CD4-positive, alpha-beta T cell (primary cell): ENCODE data around the gene ZNF613. TPM values are rescaled to one million over a fixed set of nuclear protein-coding genes. Genes with fewer than 3 reads are reported as not detected.
"Not testable (repeated sequence)": the region's sequence is repeated elsewhere in the genome, so short reads cannot be mapped to it uniquely, and the experiment has no call there.

Experiments
- ATAC-seq: fragments of 200-7000 bp; cut with Tn5 transposase; one replicate; pipeline ENCODE4 v1.10.0; 2022; ENCODE audit warnings: mild to moderate bottlenecking; ENCODE audit not compliant: poor library complexity
- CTCF ChIA-PET: fragments of 350-600 bp; sonication (Branson Sonifier 250); formaldehyde crosslinking; loops from one replicate; lab custom pipeline; 2021; ENCODE audit warnings: antibody characterized with exemption, inconsistent platforms; lab: Charles Lee
- POLR2A ChIA-PET: fragments of 350-600 bp; sonication (Branson Sonifier 250); formaldehyde crosslinking; loops from one replicate; lab custom pipeline; 2021; ENCODE audit warnings: antibody characterized with exemption, inconsistent platforms; lab: Charles Lee
- DNase-seq, 14 experiments: peaks; one replicate each; pipeline ENCODE4 v3.0.0-alpha.2; 2013 to 2020; ENCODE audit warnings: mixed read lengths in 2 of 14
- H3K27ac ChIP-seq, 2 donors: one replicate each; pipeline versions ENCODE4 v1.5.1 to v1.7.0; 2013; ENCODE audit warnings: low read length in 2 of 2, low read depth in 1 of 2, mild to moderate bottlenecking in 1 of 2
- H3K27me3 ChIP-seq, 2 experiments: 1 replicate in 1 of 2; 2 replicates in 1 of 2; pipeline versions ENCODE4 v1.6.1 to v1.7.0; 2013; ENCODE audit warnings: low read length in 2 of 2, control low read depth in 1 of 2, mild to moderate bottlenecking in 1 of 2, moderate library complexity in 1 of 2; ENCODE audit not compliant: insufficient read depth in 2 of 2, control insufficient read depth in 1 of 2
- H3K36me3 ChIP-seq: one replicate; pipeline ENCODE4 v1.6.1; 2013; ENCODE audit warnings: low read length, control low read depth; ENCODE audit not compliant: insufficient read depth
- H3K4me1 ChIP-seq: one replicate; pipeline ENCODE4 v1.6.1; 2013; ENCODE audit warnings: low read length, control low read depth; ENCODE audit not compliant: insufficient read depth
- H3K4me3 ChIP-seq: one replicate; pipeline ENCODE4 v1.5.1; 2013; ENCODE audit warnings: mild to moderate bottlenecking, low read length, moderate library complexity
- H3K9me3 ChIP-seq, 2 experiments: 1 replicate in 1 of 2; 2 replicates in 1 of 2; pipeline versions ENCODE4 v1.6.1 to v1.7.0; 2013; ENCODE audit warnings: low read length in 2 of 2, mild to moderate bottlenecking in 2 of 2, control low read depth in 1 of 2, moderate library complexity in 1 of 2; ENCODE audit not compliant: control insufficient read depth in 1 of 2, insufficient read depth in 1 of 2
- H3K27ac Mint-ChIP-seq: one replicate; pipeline ENCODE4 v1.8.0; 2020; ENCODE audit warnings: mixed read lengths
- H3K27me3 Mint-ChIP-seq: one replicate; pipeline ENCODE4 v1.8.0; 2021; ENCODE audit warnings: mixed read lengths
- H3K36me3 Mint-ChIP-seq: one replicate; pipeline ENCODE4 v1.8.0; 2021; ENCODE audit warnings: low read depth, mixed read lengths
- H3K4me1 Mint-ChIP-seq: one replicate; pipeline ENCODE4 v1.8.0; 2021; ENCODE audit warnings: low read depth, mixed read lengths
- H3K4me3 Mint-ChIP-seq: one replicate; pipeline ENCODE4 v1.8.0; 2020; ENCODE audit warnings: mild to moderate bottlenecking, mixed read lengths
- H3K9me3 Mint-ChIP-seq: one replicate; pipeline ENCODE4 v1.8.0; 2020; ENCODE audit warnings: mixed read lengths
- CTCF ChIP-seq: fragments of 200-600 bp; IDR thresholded peaks from one replicate; pipeline ENCODE4 v1.8.0; 2022; ENCODE audit warnings: antibody characterized with exemption, mild to moderate bottlenecking
- intact Hi-C, 2 experiments: fragments of 100-400 bp; cut with DNase I in 1 of 2; cut with micrococcal nuclease in 1 of 2; formaldehyde crosslinking; loops; one replicate each; pipeline versions ENCODE4 v1.15.1 to v1.9.0; 2023 to 2025; cut with DNase I, micrococcal nuclease
- total RNA-seq, 174 experiments: library from RNA in 2 of 174; stranded (reverse) in 2 of 174; gene quantifications; one replicate each; pipeline ENCODE4 v1.2.3 and lab custom pipeline; 2021 to 2026

Gene ZNF613
- total RNA-seq, 2 experiments from 2014 or later, result 0.67 to 1.3 TPM

DNA sequence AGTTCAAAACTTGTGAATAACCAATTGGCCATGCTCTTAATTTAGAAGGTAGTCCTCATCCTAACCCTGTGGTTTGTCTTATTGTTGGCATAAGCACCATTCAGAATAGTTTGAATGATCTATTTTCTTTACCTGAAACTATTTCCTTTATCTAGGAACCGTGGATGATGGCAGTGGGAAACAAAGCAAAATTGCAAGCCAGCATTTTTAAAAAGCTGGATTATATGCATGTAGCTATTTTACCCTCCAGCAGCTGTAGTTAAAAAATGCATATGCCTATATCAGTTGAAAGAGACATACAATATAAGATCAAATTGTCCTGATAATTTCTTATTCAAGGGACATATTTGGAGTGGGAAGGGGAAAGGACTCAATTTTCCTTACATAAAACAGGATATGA is 19.3 kb downstream of the ZNF613 start:
- H3K9me3 Mint-ChIP-seq, result peaks cover 24% of the 10 kb centered on the region
- Histone ChIP-seq H3K27me3 (no peaks in the 10 kb centered on the region), H3K36me3 (peaks cover 32% of the 10 kb centered on the region), H3K4me1 (no peaks in the 10 kb centered on the region), H3K9me3 (peaks cover 48 to 97% of the 10 kb centered on the region in 2 experiments), H3K4me3 (no peak overlapping the region), H3K27ac (no peak overlapping the region)
- DNase-seq, result no peak
- no peak overlapping the region for H3K4me3 Mint-ChIP-seq
- ATAC-seq, result no peak
- TF ChIP-seq CTCF, result no peak
- no peak overlapping the region for H3K27ac Mint-ChIP-seq
- H3K36me3 Mint-ChIP-seq, result peaks cover 91% of the 10 kb centered on the region
- ChIA-PET CTCF (no interaction called here), POLR2A (no interaction called here)
- no peaks in the 10 kb centered on the region for H3K4me1 Mint-ChIP-seq
- no peaks in the 10 kb centered on the region for H3K27me3 Mint-ChIP-seq
- intact Hi-C loops, result no loop called here

DNA sequence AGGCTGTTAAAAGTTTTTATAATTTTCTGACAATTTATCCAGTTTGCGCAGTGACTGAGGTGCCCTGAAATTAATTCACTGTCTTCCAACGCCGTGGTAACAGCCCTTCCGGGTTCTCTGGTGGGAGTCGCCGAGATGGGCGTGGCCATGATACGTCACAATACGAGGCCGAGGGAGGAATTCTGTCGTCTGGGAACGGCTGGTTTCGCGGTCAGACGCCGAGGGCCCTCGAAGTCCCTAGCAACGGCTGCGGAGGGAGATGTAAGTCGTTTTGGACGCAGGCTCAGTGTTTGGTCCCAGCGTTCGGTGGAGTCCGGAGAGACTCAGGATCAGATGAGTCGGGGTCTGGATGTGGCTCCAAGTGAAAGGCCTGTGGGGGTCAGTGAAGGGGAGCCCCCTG is 21.7 kb downstream of the ZNF613 start:
- intact Hi-C loops, result no loop called here
- H3K36me3 ChIP-seq, result peaks cover 8% of the 10 kb centered on the region
- H3K4me1 ChIP-seq, result no peaks in the 10 kb centered on the region
- no peak for TF ChIP-seq CTCF
- H3K27me3 ChIP-seq, result no peaks in the 10 kb centered on the region
- H3K27ac Mint-ChIP-seq, result no peak overlapping the region
- no peak overlapping the region for H3K27ac ChIP-seq
- H3K36me3 Mint-ChIP-seq, result peaks cover 73% of the 10 kb centered on the region
- ChIA-PET POLR2A (no interaction called here), CTCF (no interaction called here)
- no peak for ATAC-seq
- H3K4me3 ChIP-seq, result no peak overlapping the region
- H3K9me3 Mint-ChIP-seq, result peaks cover 24% of the 10 kb centered on the region
- H3K4me3 Mint-ChIP-seq, result no peak overlapping the region
- no peaks in the 10 kb centered on the region for H3K27me3 Mint-ChIP-seq
- no peaks in the 10 kb centered on the region for H3K4me1 Mint-ChIP-seq
- peaks cover 47 to 78% of the 10 kb centered on the region in 2 experiments for H3K9me3 ChIP-seq
- DNase-seq, result no peak

GRCh38 chr19:51957846-51958245 is 30.6 kb downstream of the ZNF613 start:
- H3K27me3 Mint-ChIP-seq, DNase-seq, H3K4me1 ChIP-seq, H3K27me3 ChIP-seq, POLR2A ChIA-PET, H3K36me3 ChIP-seq, H3K4me1 Mint-ChIP-seq, intact Hi-C loops, H3K4me3 Mint-ChIP-seq, ATAC-seq, CTCF ChIA-PET, H3K27ac Mint-ChIP-seq, H3K4me3 ChIP-seq, H3K27ac ChIP-seq: not testable (repeated sequence)
- H3K9me3 Mint-ChIP-seq, result peaks cover 38% of the 10 kb centered on the region
- H3K9me3 ChIP-seq, result peaks cover 33 to 83% of the 10 kb centered on the region in 2 experiments
- H3K36me3 Mint-ChIP-seq, result peaks cover 72% of the 10 kb centered on the region

- intact Hi-C loops, result no loop called here
- no peaks in the 10 kb centered on the region for H3K27me3 ChIP-seq
- no peaks in the 10 kb centered on the region for H3K4me1 ChIP-seq
- no peak for ATAC-seq
- TF ChIP-seq CTCF, result no peak
- no peak overlapping the region for H3K27ac ChIP-seq
- Mint-ChIP-seq H3K27me3 (no peaks in the 10 kb centered on the region), H3K4me1 (no peaks in the 10 kb centered on the region), H3K36me3 (peaks cover 85% of the 10 kb centered on the region), H3K4me3 (no peak overlapping the region), H3K9me3 (peaks cover 42% of the 10 kb centered on the region), H3K27ac (no peak overlapping the region)
- H3K36me3 ChIP-seq, result peaks cover 1% of the 10 kb centered on the region
- no peak for DNase-seq
- H3K9me3 ChIP-seq, result peaks cover 39 to 96% of the 10 kb centered on the region in 2 experiments
- ChIA-PET POLR2A (no interaction called here), CTCF (no interaction called here)
- no peak overlapping the region for H3K4me3 ChIP-seq
Measured at GRCh38 chr19:51959791-51960190, 32.5 kb downstream of the ZNF613 start.

GRCh38 chr19:51960621-51961233 is 33.5 kb downstream of the ZNF613 start:
- intact Hi-C loops, CTCF ChIA-PET, POLR2A ChIA-PET, H3K27me3 Mint-ChIP-seq, ATAC-seq, H3K4me3 Mint-ChIP-seq, H3K4me1 ChIP-seq, H3K4me1 Mint-ChIP-seq, H3K27ac ChIP-seq, H3K27ac Mint-ChIP-seq, H3K4me3 ChIP-seq, H3K27me3 ChIP-seq, DNase-seq: not testable (repeated sequence)
- Histone ChIP-seq H3K36me3 (peaks cover 10% of the 10 kb centered on the region), H3K9me3 (peaks cover 41 to 97% of the 10 kb centered on the region in 2 experiments)
- Mint-ChIP-seq H3K36me3 (peaks cover 88% of the 10 kb centered on the region), H3K9me3 (peaks cover 43% of the 10 kb centered on the region)
